ENCODE results near the gene CAPN8. TPM values are rescaled to one million over a fixed set of nuclear protein-coding genes. Genes with fewer than 3 reads are reported as not detected.

The CAPN8 gene
- total RNA-seq, 1 donor from 2014 or later = not detected

- no peak for DNase-seq (ENCODE audit: low spot score)
These were observed 11.4 kb downstream of the CAPN8 start for GRCh38 chr1:223654083-223654482.

DNA sequence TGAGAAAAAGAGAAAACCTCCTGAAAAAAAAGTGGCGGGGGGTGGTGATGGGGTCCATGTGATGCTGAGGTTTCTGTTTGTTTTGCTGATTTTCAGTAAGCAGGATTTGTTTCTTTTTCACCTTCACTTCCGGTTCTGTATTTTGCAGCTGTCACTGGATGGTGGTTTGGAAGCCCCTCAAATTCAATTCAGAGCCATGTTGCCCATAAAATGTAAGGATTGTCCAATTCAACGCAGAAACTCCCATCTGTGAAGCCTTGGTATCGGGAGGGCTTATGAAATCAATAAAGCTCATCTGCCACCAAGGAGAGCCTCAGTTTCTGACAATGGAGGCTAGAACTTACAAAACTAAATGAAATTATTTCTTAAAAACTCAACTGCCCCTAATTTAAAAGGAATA, 12.1 kb downstream of the CAPN8 start:
- no peak for DNase-seq (ENCODE audit: low spot score)

- no peak for DNase-seq (ENCODE audit: low spot score)
These were observed 12.5 kb downstream of the CAPN8 start for GRCh38 chr1:223653015-223653414.

GRCh38 chr1:223652436-223652941, 13.0 kb downstream of the CAPN8 start:
- no peak for DNase-seq (ENCODE audit: low spot score)

GRCh38 chr1:223651291-223651991, 14.1 kb downstream of the CAPN8 start:
- DNase-seq (ENCODE audit: low spot score) = no peak

- DNase-seq (ENCODE audit: low spot score) = no peak
These were observed 15.0 kb downstream of the CAPN8 start for GRCh38 chr1:223650465-223650864.

DNA sequence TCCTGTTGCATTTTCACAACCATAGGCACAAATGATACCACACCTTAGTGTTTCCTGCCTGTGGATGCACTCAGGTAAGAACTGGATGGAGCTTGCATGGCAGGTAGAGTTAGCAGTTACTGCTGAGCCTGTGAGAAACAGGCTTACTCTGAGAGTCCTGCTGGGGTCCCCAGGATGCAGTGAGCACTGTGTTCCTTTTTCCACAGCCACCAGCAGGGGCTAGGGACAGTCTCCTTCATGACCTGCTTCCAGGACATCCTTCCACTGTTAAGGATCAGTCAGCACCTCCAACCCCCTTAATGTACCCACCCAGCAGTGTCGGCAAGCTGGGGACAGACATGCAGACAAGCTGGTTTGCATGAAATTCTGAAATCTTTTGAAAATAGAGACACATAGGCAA, 16.3 kb downstream of the CAPN8 start:
- no peak for DNase-seq (ENCODE audit: low spot score)

GRCh38 chr1:223647249-223647648, 18.3 kb downstream of the CAPN8 start:
- DNase-seq (ENCODE audit: low spot score) = no peak

DNA sequence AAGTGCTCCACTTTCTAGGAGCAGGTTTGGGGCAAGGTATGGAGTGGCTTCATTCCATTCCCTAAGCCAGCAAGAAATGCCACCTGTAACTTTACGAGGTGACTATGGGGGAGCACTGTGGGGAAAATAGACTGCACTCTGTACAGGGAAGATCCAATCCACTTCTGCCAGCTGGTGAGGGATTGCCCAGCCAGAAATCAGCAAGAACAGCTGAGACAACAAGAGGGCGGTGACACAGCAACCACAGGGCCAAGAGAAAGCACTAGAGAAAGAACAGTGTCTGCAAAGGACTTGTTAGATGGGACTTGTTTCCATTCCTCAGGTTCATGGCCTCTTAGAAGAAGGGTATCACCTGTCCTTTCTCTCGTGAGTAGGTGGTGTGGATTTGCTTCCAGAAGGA, 19.6 kb downstream of the CAPN8 start:
- DNase-seq (ENCODE audit: low spot score) = no peak

GRCh38 chr1:223642237-223642636, 23.3 kb downstream of the CAPN8 start:
- no peak for DNase-seq (ENCODE audit: low spot score)

- DNase-seq (ENCODE audit: low spot score) = no peak
These were observed 23.9 kb downstream of the CAPN8 start for GRCh38 chr1:223641523-223642039.

- DNase-seq (ENCODE audit: low spot score) = no peak
These were observed 26.2 kb downstream of the CAPN8 start for GRCh38 chr1:223639331-223639749.

- DNase-seq (ENCODE audit: low spot score) = no peak
These were observed 30.3 kb downstream of the CAPN8 start for GRCh38 chr1:223635236-223635635.

DNA sequence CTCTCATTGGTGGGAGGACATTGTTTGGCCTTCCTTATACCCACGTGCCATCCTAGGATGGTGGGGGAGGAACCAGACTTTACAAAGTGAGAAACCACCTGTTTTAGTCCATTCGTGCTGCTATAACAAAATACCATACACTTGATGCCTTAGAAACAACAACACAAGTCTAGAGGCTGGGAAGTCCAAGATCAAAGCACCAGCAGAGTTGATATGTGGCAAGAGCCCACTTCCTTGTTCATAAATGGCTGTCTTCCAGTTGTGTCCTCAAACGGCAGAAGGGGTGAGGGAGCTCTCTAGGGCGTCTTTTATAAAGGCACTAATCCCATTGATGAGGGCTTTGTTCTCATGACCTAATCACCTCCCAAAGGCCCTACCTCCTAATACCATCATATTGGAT, 31.1 kb downstream of the CAPN8 start:
- no peak for DNase-seq (ENCODE audit: low spot score)

GRCh38 chr1:223631956-223632355, 33.5 kb downstream of the CAPN8 start:
- no peak for DNase-seq (ENCODE audit: low spot score)

- no peak for DNase-seq (ENCODE audit: low spot score)
These were observed 34.0 kb downstream of the CAPN8 start for GRCh38 chr1:223631473-223631872.

- DNase-seq (ENCODE audit: low spot score) = no peak
These were observed 36.4 kb downstream of the CAPN8 start for GRCh38 chr1:223629126-223629457.

GRCh38 chr1:223628233-223629125, 37.0 kb downstream of the CAPN8 start:
- no peak for DNase-seq (ENCODE audit: low spot score)

GRCh38 chr1:223622132-223622842, 43.2 kb downstream of the CAPN8 start:
- no peak for DNase-seq (ENCODE audit: low spot score)

DNA sequence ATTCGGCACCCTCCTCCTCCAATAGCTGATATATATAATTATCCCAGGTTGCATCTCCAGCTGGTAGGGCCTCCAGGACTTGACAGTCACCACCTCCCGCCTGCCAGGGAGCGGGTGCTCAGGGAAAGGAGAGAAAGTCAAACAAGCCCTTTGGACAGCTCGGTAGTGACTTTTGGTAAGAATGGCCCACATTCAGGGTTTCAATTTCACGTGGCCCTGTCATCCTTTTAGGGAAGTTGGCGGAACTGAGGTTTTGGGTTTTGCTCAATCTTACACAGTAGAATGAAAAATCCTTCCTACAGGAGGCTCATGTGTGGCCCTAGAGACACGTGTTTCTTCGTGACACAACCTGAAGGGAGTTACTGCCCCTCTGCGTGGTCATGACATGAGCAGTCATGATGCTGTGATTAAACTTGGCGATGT, 44.2 kb downstream of the CAPN8 start:
- DNase-seq (ENCODE audit: low spot score) = no peak

DNA sequence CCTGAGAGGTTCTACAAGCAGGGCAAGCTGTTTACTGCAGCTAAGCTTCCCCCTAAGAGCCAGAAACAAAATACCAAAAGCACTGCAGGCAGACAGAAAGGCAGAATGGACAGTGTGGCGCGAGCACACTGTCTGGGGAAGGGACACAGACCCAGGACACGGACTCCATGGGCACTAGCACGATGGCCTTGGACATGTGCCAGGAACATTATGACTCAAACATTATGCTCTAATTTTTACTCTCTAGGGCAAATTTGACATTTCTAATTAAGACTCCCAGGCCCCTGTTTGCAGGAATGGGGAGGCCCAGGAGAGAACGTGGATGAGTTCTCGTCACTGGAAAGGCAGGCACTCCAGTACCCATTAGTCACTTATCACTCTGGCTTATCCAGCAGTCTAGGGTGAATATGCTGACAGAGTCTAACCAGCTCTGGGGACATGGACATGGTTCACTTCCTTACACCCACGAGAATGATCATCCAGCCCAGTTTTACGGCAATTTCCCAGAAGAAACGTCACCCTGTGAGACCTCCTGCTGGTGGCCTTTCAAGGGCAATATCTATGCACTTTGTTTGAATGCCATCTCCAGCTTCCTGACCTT, 45.1 kb downstream of the CAPN8 start:
- DNase-seq (ENCODE audit: low spot score) = no peak
